ENCODE data around the gene KRT4.
"Not testable (repeated sequence)": the region's sequence is repeated elsewhere in the genome, so short reads cannot be mapped to it uniquely, and the experiment has no call there.

Gene KRT4

DNA sequence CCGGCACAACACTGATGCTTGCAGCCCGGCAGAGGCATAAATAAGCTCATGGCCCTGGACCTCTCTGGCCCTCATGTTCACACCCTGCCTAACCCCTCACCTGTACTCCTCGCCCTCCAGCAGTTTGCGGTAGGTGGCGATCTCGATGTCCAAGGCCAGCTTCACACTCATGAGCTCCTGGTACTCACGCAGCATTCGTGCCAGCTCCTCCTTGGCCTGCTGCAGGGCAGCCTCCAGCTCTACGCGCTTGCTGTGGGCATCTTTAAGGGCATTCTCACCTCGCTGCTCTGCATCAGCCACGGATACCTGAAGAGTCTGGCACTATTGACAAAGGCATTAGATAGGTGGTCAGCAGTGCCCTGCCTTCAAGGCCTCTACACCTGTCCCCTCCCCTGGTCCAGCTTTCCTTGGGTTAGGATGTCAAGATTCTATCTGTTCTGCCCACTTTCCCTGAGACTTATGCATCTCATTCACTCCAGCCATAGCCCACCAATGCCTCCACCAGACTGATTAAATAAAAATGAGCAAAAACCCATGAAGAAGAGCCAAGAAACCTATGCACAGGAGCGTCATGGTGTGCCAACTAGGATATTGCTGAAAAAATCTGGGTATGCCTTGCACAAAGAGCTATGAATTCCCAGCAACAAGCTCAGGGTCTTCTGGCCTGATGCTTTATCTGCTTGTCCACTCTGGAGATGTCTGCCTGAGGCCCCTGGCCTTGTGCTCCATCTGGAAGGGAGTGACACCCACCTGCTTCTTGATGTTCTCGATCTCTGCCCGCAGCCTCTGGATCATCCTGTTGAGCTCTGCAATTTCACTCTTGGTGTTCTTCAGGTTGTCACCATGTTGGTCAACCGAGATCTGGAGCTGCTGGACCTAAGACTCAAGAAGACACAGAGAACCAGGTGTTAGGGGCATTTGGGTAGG lies 6.1 kb downstream of the KRT4 start:
- no peak for DNase-seq

DNA sequence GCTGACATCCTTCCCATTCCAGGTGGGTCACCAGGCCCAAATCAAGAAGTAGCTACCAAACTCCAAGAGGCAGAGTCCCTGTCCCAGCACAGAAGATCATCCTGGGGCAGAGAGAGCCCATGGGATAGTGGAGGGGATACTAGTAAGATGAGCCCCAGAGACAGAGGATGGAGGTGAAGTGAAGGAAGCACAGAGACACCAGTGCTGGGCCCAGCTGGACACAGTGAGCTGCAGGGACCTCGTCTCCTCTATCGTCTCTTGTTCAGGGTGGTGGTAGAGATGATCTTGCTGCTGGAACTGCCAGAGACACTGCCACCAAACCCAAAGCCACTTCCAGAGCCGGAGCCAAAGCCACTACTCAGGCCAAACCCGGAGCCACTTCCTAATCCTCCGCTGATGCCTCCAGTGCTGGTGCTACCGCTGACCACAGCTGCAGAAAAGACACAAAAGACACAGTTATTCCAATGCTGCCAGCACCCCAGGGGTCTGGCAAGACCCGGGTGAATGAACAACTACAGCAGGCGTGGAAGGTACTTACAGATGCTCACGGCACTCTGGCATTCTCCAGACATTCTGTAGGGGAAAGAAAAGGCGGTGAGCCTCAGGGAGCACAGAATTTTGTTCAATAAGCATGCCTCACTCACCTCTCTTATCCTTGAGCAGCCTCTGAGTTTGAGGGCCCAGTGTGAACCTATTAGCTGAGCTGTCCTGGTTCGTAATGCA lies 6.9 kb downstream of the KRT4 start:
- no peak for DNase-seq

DNA sequence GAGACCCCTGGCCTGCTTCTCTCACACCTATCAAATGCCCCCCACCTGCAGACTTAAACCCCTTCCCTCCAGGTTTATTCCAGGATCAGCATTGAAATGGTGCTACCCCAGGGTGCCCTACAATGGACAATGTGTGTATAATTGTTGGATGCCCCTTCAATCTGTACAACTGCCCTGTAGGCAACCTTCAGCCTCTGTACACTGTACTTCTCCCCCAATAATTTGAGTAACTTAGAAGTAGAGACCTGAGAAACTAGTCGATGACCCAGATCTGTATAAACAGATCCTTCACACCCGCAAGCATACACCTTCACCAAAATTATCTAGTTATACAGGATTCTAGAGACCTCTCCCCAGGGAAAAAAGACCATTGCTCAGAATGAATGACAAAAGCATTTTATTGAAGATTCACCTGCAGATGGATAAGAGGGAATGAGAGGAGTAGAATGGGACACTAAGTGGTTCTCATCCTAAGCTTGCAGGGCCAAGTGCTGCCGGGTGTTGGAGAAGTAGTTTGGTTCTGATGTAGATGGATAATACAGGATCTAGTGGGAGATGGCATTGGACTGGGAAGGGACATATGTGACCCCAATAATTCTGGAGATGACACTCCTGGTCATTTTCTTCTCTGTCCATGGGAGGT lies 7.6 kb downstream of the KRT4 start:
- DNase-seq: no peak

DNA sequence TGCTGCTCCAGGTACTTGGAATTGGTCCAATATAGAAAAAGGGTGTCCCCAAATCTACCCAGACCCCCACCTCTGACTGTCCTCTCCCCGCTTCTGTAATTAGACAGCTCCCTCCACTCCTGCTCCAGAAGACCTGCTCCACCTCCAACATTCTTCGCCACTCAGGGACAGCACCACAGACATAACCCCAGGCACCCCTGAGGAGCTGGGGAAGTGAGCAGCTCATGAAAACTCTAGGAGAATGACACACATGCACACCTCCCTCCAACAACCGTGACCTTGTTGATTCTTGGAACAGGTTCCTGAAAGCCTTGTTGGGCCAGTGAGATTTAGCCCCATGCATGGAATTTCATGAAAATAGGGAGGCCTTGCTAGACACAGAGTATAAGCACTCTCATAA lies 8.2 kb downstream of the KRT4 start:
- DNase-seq: no peak

DNA sequence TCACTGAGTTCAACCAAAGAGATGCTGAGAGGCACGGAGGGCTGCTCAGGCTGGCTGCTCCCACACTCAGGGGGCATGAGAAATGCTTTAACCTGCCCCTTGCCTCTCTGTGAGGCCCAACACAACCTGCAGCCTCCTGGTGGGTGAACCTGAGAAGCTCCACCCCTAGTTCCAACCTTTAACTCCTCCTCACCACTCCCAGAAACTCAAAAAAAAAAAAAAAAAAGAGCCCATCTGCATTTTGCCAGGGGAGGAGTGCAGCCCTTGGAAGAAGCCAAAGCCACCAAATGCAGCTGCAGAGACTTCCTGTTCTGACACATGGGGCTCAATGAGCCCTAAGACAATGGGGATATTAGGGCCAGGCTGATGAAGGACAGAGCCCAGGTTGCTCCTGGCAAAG lies 8.9 kb downstream of the KRT4 start:
- no peak for DNase-seq

DNA sequence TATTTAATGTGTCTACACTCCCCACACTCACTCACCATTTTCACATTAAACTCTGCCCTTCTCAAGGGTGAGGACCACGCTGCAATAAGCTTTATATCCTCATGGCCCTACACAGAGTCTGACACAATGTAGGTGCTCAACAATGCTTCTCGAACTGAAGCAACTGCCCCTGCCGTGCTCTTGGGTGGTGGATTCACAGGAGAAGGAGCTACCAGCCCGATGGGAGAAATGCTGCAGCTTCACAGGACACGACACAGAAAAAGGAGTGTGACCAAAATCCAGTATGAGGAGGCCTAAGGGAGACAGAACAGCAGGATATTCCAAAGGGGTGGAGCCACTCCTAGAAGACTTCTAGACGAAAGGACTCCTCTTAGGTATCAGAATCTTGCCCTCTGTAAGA lies 11.5 kb downstream of the KRT4 start:
- DNase-seq: no peak

DNA sequence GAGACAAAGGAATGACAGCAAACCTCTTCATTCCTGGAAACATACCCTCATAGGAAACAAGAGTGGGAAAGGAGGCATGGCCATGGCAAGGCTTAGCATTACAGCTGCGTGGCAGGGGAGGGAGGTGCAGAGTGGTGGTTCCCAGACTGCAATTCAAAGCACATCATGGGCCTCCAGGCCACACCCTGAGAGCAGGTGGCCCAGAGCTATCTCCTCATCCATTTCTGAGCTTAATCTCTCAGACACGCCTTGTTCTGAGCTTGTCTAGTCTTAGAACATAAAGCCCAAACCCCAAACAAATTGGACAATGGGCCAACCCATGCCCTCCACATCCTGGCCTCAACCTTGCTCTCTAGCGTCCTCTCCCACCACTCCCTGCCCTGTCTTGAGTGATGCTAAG lies 12.1 kb downstream of the KRT4 start:
- no peak for DNase-seq

DNA sequence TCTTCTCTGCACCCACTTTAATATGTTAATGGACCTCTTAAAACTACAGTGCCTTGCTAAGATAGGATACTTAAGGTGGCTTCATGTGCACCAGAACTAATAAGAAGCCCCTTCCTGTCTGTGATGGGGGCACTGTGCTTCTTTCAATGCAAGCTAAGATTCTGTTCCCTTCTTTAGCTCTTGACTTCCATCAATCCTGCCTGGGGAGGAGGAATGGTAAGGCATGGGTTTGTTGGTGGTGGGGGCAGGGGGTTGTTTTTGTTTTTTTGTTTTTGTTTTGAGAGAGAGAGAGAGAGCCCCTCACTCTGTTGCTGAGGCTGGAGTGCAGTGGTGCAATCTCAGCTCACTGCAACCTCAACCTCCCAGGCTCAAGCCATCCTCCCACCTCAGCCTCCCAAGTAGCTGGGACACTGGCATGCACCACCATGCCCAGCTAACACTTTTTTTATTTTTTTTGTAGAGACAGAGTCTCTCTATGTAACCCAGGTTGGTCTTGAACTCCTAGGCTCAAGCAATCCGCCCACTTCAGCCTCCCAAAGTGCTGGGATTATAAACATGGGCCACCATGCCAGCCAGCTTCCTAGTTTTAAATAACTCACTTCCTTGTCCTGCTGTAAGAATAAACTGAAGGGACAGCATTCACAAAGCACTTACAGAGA lies 13.5 kb downstream of the KRT4 start:
- no peak for DNase-seq

DNA sequence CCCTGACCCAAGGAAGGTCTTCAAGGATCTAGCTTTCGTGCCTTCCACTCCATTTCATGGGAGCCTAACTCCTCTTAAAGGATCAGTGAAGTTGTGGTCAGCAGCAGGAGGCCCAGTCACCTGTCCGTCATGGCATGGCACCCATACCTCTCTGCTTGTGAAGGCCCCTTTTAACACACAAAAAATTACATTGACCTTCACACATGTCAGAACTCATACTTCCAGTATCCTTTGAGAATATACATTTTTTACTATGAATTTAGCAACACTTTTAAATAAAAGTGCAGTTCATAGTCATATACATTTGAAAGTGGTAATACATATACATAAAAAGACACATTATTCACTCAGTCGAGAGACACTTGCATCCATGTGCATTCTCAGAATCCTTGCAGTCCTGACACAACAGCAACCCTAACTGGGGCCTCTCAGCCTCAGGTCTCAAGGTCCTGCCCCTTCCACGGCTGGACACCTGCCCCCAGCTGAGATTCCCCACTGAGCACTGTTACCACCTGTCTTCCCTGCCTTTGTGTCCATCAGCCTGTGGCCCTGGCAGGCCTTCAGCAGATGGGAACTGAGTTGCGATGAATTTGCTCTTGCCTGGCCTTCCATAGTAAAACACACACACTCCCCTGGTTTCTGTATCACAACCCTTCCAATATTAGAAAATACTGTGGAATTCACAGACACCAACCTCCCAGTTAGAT lies 14.3 kb downstream of the KRT4 start:
- no peak for DNase-seq

DNA sequence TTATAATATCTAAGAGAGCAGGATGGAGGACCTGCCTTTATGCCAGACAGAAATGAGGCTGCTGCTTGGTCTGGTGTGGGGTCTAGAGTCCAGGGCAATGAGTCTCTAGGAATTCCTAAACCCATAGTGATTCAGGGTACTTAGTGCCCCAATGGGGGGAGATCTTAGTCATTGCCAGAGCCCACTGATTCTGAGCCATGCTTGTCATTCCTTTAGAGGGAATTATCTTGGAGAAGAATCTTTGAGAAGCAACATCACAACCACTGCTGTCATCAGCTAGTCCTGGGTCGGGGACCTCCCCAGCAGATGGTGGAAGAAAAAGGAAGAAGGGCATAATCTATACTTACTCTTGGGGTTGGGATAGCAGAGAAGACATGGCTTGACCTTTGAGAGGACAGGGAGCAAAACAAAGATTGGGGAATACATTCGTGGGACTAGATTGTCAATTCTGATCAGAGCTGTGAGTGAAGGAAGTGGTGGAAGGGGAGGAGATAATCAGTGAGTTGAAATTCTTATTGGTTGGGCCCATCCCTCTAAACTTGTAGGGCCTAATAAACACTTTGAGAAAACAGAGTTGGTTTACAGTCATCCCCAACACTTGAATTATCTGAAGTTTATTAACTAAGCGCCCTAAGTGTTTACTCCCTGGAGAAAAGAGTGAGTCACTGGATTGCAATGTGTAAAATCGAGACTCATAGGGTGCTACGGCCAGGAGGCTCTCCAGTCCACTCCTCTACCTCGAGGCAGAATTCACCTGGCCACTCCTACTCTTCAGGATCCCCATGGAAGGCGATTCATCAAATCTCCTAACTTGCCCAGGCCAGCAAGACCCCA lies 15.0 kb downstream of the KRT4 start:
- DNase-seq: no peak

DNA sequence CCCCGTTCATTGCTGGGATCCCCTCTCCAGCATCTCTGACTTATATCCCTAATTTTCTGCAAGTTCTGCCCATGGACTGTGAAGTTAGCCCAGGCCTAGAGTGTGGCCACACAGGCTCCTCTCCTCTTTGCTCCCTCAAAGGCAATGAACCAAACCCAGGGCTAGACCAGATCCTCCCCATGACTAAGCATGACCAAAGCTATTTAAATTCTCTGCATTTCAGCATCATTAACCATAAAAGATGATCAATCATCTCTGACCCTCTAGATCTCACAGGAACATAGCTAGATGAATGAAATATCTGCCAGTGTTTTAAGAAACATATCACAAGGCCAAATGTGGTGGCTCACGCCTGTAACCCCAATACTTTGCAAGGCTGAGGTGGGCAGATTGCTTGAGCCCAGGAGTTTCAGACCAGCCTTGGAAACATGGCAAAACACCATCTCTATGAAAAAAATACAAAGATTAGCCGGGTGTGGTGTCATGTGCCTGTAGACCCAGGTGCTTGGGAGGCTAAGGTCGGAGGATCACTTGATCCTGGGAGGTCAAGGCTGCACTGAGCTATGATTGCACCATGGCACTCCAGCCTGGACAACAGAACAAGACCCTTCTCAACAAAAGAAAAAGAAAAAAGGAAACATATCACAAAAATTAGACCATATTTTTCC lies 15.8 kb downstream of the KRT4 start:
- DNase-seq: no peak

DNA sequence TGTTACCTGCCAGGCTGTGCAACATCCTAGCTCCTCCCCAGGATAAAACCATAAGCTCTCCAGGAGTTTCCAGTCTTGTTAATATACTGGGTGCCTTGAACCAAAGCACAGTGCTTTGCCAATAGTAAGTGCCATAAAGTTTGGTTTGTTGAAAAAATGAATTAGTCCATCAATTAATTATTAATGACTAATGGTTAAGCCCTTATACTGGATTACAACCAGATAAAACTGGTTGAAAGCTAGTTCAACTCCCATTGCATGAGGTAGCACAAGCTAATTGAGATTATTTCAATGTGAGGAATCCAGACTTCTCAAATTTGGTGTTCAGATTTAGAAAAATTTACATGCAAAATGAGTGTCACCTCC lies 16.4 kb downstream of the KRT4 start:
- DNase-seq: no peak

DNA sequence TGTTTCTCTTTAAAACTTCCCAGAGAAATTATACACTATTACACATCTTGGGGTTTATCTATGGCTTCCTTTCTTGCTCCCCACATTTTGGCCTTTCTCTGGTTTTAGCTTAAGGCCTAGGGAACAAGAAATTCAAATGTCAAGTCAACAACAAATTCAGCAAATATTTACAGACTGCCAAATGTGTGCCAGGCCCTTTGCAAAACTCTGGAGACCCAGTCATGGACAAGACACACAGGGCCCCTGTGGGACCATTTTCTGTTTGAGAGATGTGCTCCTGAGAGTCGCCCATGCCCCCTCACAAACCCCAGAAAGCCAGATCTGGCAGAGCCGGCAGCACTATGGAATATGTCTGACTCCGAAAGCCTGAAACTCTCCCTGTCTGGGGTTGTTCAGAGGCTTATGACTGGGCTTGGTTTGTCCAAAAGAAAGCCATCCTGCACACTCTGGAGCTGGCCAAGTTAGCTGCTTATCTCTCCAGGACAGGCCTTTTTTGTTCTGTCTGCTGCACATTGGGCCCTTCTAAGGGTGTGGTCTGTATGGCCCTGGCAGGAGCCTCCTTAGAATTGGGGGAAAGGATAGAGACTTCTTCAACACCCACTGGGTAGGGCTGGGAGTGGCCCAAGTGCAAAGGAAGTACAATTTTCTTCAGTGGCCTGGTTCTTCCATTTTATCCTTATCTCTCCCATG lies 16.9 kb downstream of the KRT4 start:
- no peak for DNase-seq

DNA sequence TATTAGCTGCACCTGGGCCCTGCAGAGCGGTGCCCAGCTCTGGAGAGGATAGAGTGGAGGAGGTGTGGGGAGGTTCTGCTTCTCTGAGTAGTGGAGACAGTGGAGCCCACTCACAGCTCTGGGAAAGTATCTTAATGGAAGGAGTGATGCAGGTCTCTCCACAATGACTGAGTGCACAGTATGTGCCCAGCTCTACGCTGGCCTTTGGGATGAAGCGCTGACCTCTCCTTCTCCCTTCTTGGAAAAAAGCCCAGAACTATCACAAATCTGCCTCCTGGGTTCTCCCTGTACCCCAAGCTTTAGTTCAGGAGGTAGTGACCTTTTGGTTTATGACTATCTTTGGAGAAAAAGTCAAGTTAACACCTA lies 17.5 kb downstream of the KRT4 start:
- no peak for DNase-seq

DNA sequence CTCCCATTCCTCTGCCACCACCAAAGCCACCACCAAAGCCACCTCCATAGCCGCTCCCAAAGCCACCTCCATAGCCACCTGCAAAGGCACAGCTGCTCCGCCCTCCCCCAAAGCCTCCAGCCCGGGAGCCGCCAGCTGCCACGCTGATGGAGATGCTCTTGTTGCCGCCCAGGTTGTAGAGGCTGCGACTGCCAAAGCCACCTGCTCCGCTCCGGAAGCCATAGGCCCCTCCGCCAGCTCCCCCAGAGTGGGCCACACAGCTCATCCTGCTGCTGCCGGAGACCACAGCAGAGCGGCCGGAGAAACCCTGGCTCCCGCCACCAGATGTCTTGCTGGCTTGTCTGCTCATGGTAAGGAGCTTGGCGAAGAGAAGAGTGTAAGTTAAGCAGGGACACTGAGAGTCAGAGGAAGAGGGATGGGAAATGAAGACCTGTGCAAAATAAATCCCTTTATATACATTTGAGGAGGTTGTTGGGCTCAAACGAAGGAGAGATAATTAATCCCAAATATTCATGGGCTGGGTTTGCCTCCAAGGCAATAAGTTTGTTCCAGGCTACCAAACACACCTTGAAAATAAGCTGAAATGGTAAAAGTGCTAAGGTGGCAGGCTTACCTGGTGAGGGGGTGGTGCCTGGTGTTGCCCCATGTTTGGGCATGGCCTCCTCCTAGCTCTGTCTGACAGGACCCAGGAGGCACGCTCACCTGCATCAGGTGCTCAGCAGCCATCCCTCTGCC lies 18.1 kb downstream of the KRT4 start, which contains the start of gene KRT3:
Gene KRT3, minus strand, starts transcription at position 424 of the 735 bp plus-strand sequence. Its CDS starts 75 bp downstream, at position 349.
- DNase-seq: no peak

DNA sequence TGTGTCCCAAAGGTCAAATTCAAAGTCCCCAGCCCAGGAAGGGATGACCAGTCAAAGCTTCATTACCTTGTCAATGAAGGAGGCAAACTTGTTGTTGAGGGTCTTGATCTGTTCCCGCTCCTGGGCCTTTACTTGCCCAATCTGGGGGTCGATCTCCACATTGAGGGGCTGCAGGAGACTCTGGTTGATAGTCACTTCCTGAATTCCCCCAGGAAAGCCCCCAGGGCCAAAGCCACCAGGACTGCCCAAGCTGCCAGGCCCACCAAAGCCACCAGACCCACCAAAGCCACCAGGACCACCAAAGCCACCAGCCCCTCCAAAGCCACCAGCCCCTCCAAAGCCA lies 18.6 kb downstream of the KRT4 start:
- DNase-seq: not testable (repeated sequence)

DNA sequence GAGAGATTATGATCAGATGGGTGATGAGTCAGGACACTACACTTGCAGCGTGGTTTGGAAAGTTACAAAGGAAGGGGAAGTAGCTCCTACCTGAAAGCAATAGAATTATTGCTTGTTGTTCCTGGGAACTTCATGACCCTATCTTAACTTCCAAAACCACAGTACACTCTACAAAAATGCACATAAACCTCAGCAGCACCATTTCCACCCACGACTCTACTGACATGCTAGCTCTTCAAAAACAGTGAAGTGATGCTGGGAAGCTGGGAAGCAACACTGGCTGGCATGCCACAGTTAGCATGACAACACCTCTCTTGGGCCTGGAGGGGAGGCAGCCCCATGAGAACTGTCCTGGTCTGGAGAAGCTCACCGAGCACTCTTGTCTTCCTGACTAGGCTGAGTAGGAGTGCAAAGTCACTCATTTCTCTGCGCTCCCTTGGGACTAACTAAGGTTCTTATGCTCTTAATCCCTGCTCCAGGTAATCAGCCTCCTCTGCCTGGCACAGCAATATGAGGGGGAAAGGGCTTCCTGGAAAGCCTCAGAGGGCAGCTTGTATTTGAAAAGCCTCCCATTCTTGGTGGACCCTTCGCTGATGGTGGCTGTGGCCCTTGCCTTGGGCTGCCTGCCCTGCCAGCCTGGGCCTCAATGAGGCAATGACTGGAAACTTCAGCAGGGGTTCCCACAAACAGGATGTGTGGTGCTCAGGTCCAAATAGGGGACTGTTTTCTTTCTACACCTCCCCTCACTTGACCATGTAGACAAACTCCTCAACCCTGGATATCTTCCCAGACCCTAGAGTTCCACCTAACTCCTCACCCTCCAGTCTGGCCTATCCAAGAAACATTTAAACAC lies 19.2 kb downstream of the KRT4 start:
- peak in 1 of 5 experiments; percentile 45 for DNase-seq

DNA sequence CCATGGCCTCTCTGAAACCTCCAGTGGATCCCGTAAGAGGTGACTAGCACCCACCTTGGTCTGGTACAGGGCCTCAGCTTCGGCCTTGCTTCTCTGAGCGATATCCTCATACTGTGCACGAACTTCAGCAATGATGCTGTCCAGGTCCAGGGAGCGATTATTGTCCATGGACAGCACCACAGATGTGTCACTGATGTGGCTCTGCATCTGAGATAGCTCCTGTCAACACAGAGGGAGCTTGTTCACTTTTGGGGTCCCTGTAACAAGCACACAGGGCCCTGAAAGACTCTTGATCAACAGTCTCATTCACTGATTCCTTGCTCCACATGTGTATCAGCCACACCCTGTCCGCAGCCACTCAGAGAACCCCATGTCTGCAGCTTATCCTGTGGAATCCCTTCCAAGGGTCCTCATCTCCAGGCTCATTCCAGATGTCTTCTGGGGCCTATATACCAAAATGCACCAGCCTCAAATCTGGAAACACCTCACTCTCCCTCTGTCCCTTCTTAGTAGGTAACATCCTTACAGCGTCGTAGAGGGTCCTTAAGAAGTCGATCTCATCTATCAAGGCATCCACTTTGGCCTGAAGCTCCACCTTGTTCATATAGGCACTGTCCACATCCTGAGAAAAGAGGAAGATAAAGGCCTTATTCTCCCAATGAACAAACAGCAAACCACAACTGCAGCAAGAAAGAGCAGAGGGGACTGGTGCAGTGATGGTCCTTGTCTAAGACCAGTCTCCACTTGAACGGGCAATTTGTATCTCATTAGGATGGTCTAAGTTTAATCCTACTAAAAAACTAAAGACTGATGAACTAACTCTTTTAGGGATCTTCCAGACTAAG lies 21.5 kb downstream of the KRT4 start:
- no peak for DNase-seq
